Measurements from ENCODE around the gene VRTN.

- TF ChIP-seq POLR2AphosphoS5 (IDR thresholded peaks at IDR 0.05; ENCODE audit: low read depth, low read length) (no peak), TAF1 (IDR thresholded peaks at IDR 0.05; ENCODE audit: borderline replicate concordance, insufficient read depth, low read length) (no peak), SIN3A (IDR thresholded peaks at IDR 0.05; ENCODE audit: borderline replicate concordance, insufficient read depth, low read length) (no peak), REST (IDR thresholded peaks at IDR 0.05; ENCODE audit: insufficient read depth in 1 of 2, low read depth in 2 of 2, low read length in 2 of 2) (no peak), FOXP2 (optimal IDR thresholded peaks at IDR 0.05; ENCODE audit: borderline replicate concordance, extremely low read depth, extremely low read length, insufficient read depth) (no peak)
Observed at GRCh38 chr14:74348735-74349463, 628 bp downstream of the VRTN start.

Data from PFSK-1 (cell line).